Progenitor cell of endocrine pancreas (in vitro differentiated cells): ENCODE measurements around the gene SPRYD7. TPM values are rescaled to one million over a fixed set of nuclear protein-coding genes. Genes with fewer than 3 reads are reported as not detected.
"Not testable (repeated sequence)": the region's sequence is repeated elsewhere in the genome, so short reads cannot be mapped to it uniquely, and the experiment has no call there.

Source experiments
- DNase-seq: peaks from one replicate; pipeline ENCODE4 v3.0.0; 2021; ENCODE audit warnings: low spot score; ENCODE audit not compliant: unreplicated experiment
- H3K27ac Mint-ChIP-seq: 2 replicates; pipeline ENCODE4 v1.8.0; 2021; ENCODE audit warnings: mild to moderate bottlenecking, moderate library complexity, mixed read lengths
- H3K27me3 Mint-ChIP-seq: 2 replicates; pipeline ENCODE4 v1.8.0; 2021; ENCODE audit warnings: mixed read lengths
- H3K36me3 Mint-ChIP-seq: 2 replicates; pipeline ENCODE4 v1.8.0; 2022; ENCODE audit warnings: mixed read lengths; ENCODE audit not compliant: insufficient read depth
- H3K4me1 Mint-ChIP-seq: 2 replicates; pipeline ENCODE4 v1.8.0; 2021; ENCODE audit warnings: low read depth, mixed read lengths
- H3K4me3 Mint-ChIP-seq: 2 replicates; pipeline ENCODE4 v1.8.0; 2021; ENCODE audit warnings: low read depth, mild to moderate bottlenecking, moderate library complexity, mixed read lengths
- H3K9me3 Mint-ChIP-seq: 2 replicates; pipeline ENCODE4 v1.8.0; 2021; ENCODE audit warnings: low read depth, mixed read lengths
- total RNA-seq: library from RNA; stranded (reverse); gene quantifications from 2 replicates; pipeline ENCODE4 v1.2.1, GENCODE V29; 2021
- TF ChIP-seq, protein P1 (sequence below): fragments of 200-600 bp; sonication (generic); IDR thresholded peaks from one replicate; pipeline ENCODE4 v1.5.0; 2021; ENCODE audit warnings: antibody characterized with exemption, mild to moderate bottlenecking; ENCODE audit not compliant: unreplicated experiment

SPRYD7 gene
- total RNA-seq, 1 donor from 2014 or later, result 3.1 TPM

DNA sequence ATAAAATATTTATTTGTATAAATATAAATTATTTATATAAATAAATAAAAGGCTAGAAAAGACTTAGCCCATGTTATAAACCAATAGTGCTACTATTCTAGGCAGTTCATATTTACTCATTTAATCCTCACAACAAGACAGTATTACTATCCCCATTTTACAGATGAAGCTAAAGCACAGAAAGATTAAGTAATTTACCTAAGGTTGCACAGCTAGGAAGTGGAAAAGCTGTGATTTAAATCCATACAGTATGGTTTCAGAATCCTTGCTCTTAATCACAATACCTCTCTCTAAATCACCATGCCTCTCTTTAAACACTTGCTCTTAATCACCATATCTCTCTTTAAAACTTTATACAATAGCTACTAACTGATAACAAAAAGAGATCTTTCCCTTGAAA, 13.8 kb downstream of the SPRYD7 start:
- Mint-ChIP-seq H3K4me3 (no peak overlapping the region), H3K4me1 (no peaks in the 10 kb centered on the region), H3K9me3 (no peaks in the 10 kb centered on the region), H3K27ac (no peak overlapping the region), H3K27me3 (no peaks in the 10 kb centered on the region), H3K36me3 (peaks cover 15% of the 10 kb centered on the region)
- DNase-seq, result no peak
- TF ChIP-seq, protein P1, sequence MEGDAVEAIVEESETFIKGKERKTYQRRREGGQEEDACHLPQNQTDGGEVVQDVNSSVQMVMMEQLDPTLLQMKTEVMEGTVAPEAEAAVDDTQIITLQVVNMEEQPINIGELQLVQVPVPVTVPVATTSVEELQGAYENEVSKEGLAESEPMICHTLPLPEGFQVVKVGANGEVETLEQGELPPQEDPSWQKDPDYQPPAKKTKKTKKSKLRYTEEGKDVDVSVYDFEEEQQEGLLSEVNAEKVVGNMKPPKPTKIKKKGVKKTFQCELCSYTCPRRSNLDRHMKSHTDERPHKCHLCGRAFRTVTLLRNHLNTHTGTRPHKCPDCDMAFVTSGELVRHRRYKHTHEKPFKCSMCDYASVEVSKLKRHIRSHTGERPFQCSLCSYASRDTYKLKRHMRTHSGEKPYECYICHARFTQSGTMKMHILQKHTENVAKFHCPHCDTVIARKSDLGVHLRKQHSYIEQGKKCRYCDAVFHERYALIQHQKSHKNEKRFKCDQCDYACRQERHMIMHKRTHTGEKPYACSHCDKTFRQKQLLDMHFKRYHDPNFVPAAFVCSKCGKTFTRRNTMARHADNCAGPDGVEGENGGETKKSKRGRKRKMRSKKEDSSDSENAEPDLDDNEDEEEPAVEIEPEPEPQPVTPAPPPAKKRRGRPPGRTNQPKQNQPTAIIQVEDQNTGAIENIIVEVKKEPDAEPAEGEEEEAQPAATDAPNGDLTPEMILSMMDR, result no peak

DNA sequence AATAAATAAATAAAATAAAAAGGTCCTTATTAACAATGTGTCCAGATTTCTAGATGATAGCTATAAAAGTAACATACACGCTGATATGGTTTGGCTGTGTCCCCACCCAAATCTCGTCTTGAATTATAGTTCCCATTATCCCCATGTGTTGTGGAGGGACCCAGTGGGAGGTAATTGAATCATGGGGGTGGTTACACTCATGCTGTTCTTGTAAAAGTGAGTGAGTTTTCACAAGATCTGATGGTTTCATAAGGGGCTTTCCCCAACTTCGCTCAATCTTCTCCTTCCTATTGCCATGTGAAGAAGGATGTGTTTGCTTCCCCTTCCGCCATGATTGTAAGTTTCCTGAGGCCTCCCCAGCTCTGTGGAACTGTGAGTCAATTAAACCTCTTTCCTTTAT, 15.2 kb downstream of the SPRYD7 start:
- H3K4me3 Mint-ChIP-seq, H3K27me3 Mint-ChIP-seq, DNase-seq, H3K9me3 Mint-ChIP-seq, H3K4me1 Mint-ChIP-seq, H3K27ac Mint-ChIP-seq: not testable (repeated sequence)
- H3K36me3 Mint-ChIP-seq, result peaks cover 19% of the 10 kb centered on the region

DNA sequence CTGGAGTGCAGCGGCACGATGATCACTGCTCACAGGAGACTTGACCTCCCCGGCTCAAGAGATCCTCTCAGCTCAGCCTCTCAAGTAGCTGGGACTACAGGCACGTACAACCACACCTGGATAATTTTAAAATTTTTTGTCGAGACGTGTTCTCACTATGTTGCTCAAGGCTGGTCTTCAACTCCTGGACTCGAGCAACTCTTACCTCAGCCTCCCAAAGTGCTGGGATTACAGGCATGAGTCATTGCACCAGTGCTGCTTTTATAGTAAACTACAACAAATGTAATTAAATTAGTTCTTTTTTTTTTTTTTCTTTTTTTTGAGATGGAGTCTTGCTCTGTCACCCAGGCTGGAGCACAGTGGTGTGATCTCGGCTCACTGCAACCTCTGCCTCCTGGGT, 18.0 kb downstream of the SPRYD7 start:
- not testable (repeated sequence) for H3K4me1 Mint-ChIP-seq, DNase-seq, H3K27ac Mint-ChIP-seq, H3K9me3 Mint-ChIP-seq, H3K27me3 Mint-ChIP-seq, H3K4me3 Mint-ChIP-seq
- peaks cover 17% of the 10 kb centered on the region for H3K36me3 Mint-ChIP-seq

DNA sequence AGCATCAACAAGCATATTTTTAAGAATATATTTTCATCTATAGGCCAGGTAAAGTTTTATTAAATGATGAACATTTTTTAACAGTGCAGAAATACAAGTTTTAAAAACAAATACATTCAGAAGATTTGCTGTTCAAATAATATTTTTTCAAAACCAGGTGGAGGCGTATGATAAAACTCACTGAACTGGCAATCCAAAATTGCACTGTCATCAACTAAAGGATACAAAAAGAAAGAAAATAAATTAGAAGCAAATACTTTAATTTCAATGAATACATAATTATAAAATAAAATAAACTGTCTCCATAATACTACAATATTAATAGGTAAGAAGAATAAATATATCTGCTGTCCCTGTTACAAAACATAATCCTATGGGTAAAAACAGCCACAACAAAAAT, 21.2 kb downstream of the SPRYD7 start:
- H3K27me3 Mint-ChIP-seq, result no peaks in the 10 kb centered on the region
- no peaks in the 10 kb centered on the region for H3K9me3 Mint-ChIP-seq
- TF ChIP-seq, protein P1, result no peak
- H3K4me3 Mint-ChIP-seq, result no peak overlapping the region
- DNase-seq, result no peak
- H3K27ac Mint-ChIP-seq, result no peak overlapping the region
- H3K4me1 Mint-ChIP-seq, result no peaks in the 10 kb centered on the region
- H3K36me3 Mint-ChIP-seq, result peaks cover 9% of the 10 kb centered on the region

DNA sequence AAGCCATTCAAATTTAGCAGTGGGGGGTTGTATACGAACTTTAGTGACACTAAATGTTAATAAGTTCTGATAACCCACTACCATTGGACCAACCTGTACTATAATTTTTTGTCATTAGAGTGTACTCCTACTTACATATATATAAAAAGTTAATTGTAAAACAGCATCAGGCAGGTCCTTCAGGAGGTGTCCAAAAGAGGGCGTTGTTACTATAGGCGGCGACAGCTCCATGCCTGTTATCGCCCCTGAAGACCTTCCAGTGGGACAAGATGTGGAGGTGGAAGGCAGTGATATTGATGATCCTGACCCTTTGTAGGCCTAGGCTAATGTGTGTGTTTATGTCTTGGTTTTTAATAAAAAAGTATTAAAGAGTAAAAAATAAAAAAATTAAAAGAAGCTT, 27.5 kb downstream of the SPRYD7 start:
- H3K4me3 Mint-ChIP-seq, result no peak overlapping the region

DNA sequence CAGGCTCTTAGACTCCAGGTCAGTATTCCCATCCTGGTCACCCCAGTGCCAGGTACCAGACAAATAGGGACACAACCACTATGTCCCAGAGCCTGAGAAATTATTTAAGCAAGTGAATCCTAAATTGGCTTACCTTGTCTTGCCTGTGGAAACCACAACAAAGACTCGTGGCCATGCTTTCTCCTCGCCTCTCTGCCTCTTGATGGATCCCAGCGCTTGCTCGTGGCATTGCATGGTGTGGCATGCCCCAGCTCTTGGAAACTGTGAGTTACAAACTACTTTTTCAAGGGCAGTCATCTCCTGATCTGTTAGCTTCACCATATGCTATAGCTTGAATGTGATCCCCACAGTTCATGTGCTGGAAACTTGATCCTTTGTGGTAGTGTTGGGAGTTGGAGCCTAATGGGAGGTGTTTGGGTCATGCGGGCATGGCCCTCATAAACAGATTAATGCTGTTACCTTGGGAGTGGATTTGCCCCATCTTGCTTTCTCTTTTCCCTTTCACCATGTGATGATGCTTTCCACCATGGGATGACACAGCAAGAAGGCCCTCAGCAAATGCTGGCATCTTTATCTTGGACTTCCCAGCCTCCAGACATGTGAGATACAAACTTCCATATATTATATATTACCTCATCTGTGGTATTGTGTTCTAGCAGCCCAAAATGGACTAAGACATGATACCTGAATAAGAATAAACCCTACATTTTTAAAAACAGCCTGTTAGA, 31.2 kb downstream of the SPRYD7 start:
- Mint-ChIP-seq H3K36me3 (no peaks in the 10 kb centered on the region), H3K4me3 (no peak overlapping the region), H3K27ac (no peak overlapping the region), H3K27me3 (no peaks in the 10 kb centered on the region), H3K4me1 (no peaks in the 10 kb centered on the region), H3K9me3 (no peaks in the 10 kb centered on the region)
- TF ChIP-seq, protein P1, result no peak
- no peak for DNase-seq

More for the DNA sequence above, 27.5 kb downstream of the SPRYD7 start:
- TF ChIP-seq, protein P1, result peak; percentile 16
- no peaks in the 10 kb centered on the region for H3K4me1 Mint-ChIP-seq
- no peaks in the 10 kb centered on the region for H3K27me3 Mint-ChIP-seq
- no peak overlapping the region for H3K27ac Mint-ChIP-seq
- H3K9me3 Mint-ChIP-seq, result no peaks in the 10 kb centered on the region
- no peaks in the 10 kb centered on the region for H3K36me3 Mint-ChIP-seq
- no peak for DNase-seq
